GM21526 (cell line): Measurements from ENCODE around the gene KLHL8.
"Not testable (repeated sequence)": the region's sequence is repeated elsewhere in the genome, so short reads cannot be mapped to it uniquely, and the experiment has no call there.

Experiments used
- ATAC-seq: cut with Tn5 transposase; IDR thresholded peaks from one replicate; pipeline ENCODE4 v1.9.1; 2021; ENCODE audit warnings: moderate library complexity; ENCODE audit not compliant: unreplicated experiment, low FRiP score

Gene KLHL8

GRCh38 chr4:87229979-87230378 is 9.6 kb upstream of the KLHL8 start:
- no peak for ATAC-seq

GRCh38 chr4:87228262-87228860 is 7.9 kb upstream of the KLHL8 start:
- no peak for ATAC-seq

- no peak for ATAC-seq
Measured at GRCh38 chr4:87227751-87228151, 7.3 kb upstream of the KLHL8 start.

GRCh38 chr4:87225936-87226335 is 5.5 kb upstream of the KLHL8 start:
- ATAC-seq = no peak

- no peak for ATAC-seq
Measured at GRCh38 chr4:87224141-87224923, 3.9 kb upstream of the KLHL8 start.

GRCh38 chr4:87219632-87220093 is 755 bp downstream of the KLHL8 start:
- ATAC-seq = peak; percentile 39

GRCh38 chr4:87217235-87217763 is 3.1 kb downstream of the KLHL8 start:
- ATAC-seq = not testable (repeated sequence)

- ATAC-seq = no peak
Measured at GRCh38 chr4:87216469-87216868, 3.9 kb downstream of the KLHL8 start.

GRCh38 chr4:87213421-87214075 is 6.9 kb downstream of the KLHL8 start:
- no peak for ATAC-seq

GRCh38 chr4:87211249-87211952 is 9.0 kb downstream of the KLHL8 start:
- ATAC-seq = no peak

- peak; percentile 77 for ATAC-seq
Measured at GRCh38 chr4:87209696-87210095, 10.7 kb downstream of the KLHL8 start.

- no peak for ATAC-seq
Measured at GRCh38 chr4:87209182-87209581, 11.2 kb downstream of the KLHL8 start.

GRCh38 chr4:87204559-87204958 is 15.9 kb downstream of the KLHL8 start:
- no peak for ATAC-seq

GRCh38 chr4:87196927-87197326 is 23.5 kb downstream of the KLHL8 start:
- ATAC-seq = no peak

- no peak for ATAC-seq
Measured at GRCh38 chr4:87196146-87196545, 24.3 kb downstream of the KLHL8 start.

- ATAC-seq = no peak
Measured at GRCh38 chr4:87193958-87194675, 26.3 kb downstream of the KLHL8 start.

GRCh38 chr4:87192145-87192919 is 28.1 kb downstream of the KLHL8 start:
- no peak for ATAC-seq

GRCh38 chr4:87188932-87189331 is 31.5 kb downstream of the KLHL8 start:
- no peak for ATAC-seq

- ATAC-seq = no peak
Measured at GRCh38 chr4:87188048-87188447, 32.4 kb downstream of the KLHL8 start.
